Upper lobe of right lung (tissue), 1 donor: ENCODE data around the gene PLEKHA7. TPM values are rescaled to one million over a fixed set of nuclear protein-coding genes. Genes with fewer than 3 reads are reported as not detected.

ENCODE experiments used
- ATAC-seq: fragments of 200-7000 bp; cut with Tn5 transposase; one replicate; pipeline ENCODE4 v1.9.1; 2020; ENCODE audit warnings: mild to moderate bottlenecking, moderate library complexity
- DNase-seq: peaks from one replicate; pipeline ENCODE4 v3.0.0-alpha.2; 2020
- H3K27ac ChIP-seq: fragments of 200-600 bp; one replicate; pipeline ENCODE4 v1.8.0; 2022
- H3K27me3 ChIP-seq: fragments of 200-600 bp; one replicate; pipeline ENCODE4 v1.8.0; 2022; ENCODE audit warnings: mild to moderate bottlenecking
- H3K36me3 ChIP-seq: fragments of 200-600 bp; one replicate; pipeline ENCODE4 v1.8.0; 2022
- H3K4me1 ChIP-seq: fragments of 200-600 bp; one replicate; pipeline ENCODE4 v1.8.0; 2022
- H3K4me3 ChIP-seq: fragments of 200-600 bp; one replicate; pipeline ENCODE4 v1.8.0; 2022; ENCODE audit warnings: mild to moderate bottlenecking
- H3K9me3 ChIP-seq: fragments of 200-600 bp; one replicate; pipeline ENCODE4 v1.8.0; 2022
- CTCF ChIP-seq: fragments of 200-600 bp; IDR thresholded peaks from one replicate; pipeline ENCODE4 v1.8.0; 2022; ENCODE audit warnings: antibody characterized with exemption
- intact Hi-C: fragments of 100-400 bp; cut with DNase I; formaldehyde crosslinking; loops from one replicate; pipeline ENCODE4 v1.11.0; 2022
- total RNA-seq: library from RNA; stranded (reverse); fragmentation: NEBNext Ultra II Directional; extraction: Animal tissue kit (Norgen Biotek cat#: 25700); gene quantifications from one replicate; pipeline ENCODE4 v1.2.1, GENCODE V29; 2021
- donor health status: DM: no; HTN: yes; CAD: no; lungs with severe emphysema.

PLEKHA7 gene
- total RNA-seq, 1 donor from 2014 or later = 43.6 TPM

GRCh38 chr11:16881074-16881709, 133.0 kb downstream of the PLEKHA7 start:
- Histone ChIP-seq H3K27ac (no peak overlapping the region), H3K27me3 (no peaks in the 10 kb centered on the region), H3K4me1 (peaks cover 18% of the 10 kb centered on the region), H3K36me3 (no peaks in the 10 kb centered on the region), H3K4me3 (no peak overlapping the region), H3K9me3 (no peaks in the 10 kb centered on the region)
- TF ChIP-seq CTCF = peak; percentile 41
- ATAC-seq = peak; percentile 93
- DNase-seq = peak; percentile 81
- intact Hi-C loops = no loop called here

- no peaks in the 10 kb centered on the region for H3K9me3 ChIP-seq
- intact Hi-C loops = no loop called here
- H3K36me3 ChIP-seq = no peaks in the 10 kb centered on the region
- H3K4me3 ChIP-seq = no peak overlapping the region
- DNase-seq (no peak), ATAC-seq (no peak)
- H3K4me1 ChIP-seq = peaks cover 18% of the 10 kb centered on the region
- no peak overlapping the region for H3K27ac ChIP-seq
- no peaks in the 10 kb centered on the region for H3K27me3 ChIP-seq
- no peak for TF ChIP-seq CTCF
Measured at GRCh38 chr11:16880184-16880801, 133.9 kb downstream of the PLEKHA7 start.

- intact Hi-C loops = no loop called here
- H3K27ac ChIP-seq = no peak overlapping the region
- peak; percentile 32 for ATAC-seq
- H3K4me1 ChIP-seq = peaks cover 18% of the 10 kb centered on the region
- H3K4me3 ChIP-seq = no peak overlapping the region
- DNase-seq = no peak
- no peaks in the 10 kb centered on the region for H3K9me3 ChIP-seq
- no peaks in the 10 kb centered on the region for H3K36me3 ChIP-seq
- no peaks in the 10 kb centered on the region for H3K27me3 ChIP-seq
- no peak for TF ChIP-seq CTCF
Measured at GRCh38 chr11:16879690-16880089, 134.5 kb downstream of the PLEKHA7 start.

- Histone ChIP-seq H3K9me3 (no peaks in the 10 kb centered on the region), H3K27ac (no peak overlapping the region), H3K36me3 (no peaks in the 10 kb centered on the region), H3K4me1 (peaks cover 13% of the 10 kb centered on the region), H3K4me3 (no peak overlapping the region), H3K27me3 (no peaks in the 10 kb centered on the region)
- ATAC-seq = no peak
- intact Hi-C loops = no loop called here
- DNase-seq = no peak
- TF ChIP-seq CTCF = no peak
Measured at GRCh38 chr11:16876837-16877236, 137.4 kb downstream of the PLEKHA7 start.

- Histone ChIP-seq H3K4me1 (peaks cover 16% of the 10 kb centered on the region), H3K36me3 (no peaks in the 10 kb centered on the region), H3K27ac (no peak overlapping the region), H3K9me3 (no peaks in the 10 kb centered on the region), H3K27me3 (no peaks in the 10 kb centered on the region), H3K4me3 (no peak overlapping the region)
- TF ChIP-seq CTCF = no peak
- DNase-seq = no peak
- intact Hi-C loops = no loop called here
- no peak for ATAC-seq
Measured at GRCh38 chr11:16876053-16876752, 138.0 kb downstream of the PLEKHA7 start.
